Neural progenitor cell (in vitro differentiated cells): ENCODE data around the gene TAOK1. TPM values are rescaled to one million over a fixed set of nuclear protein-coding genes. Genes with fewer than 3 reads are reported as not detected.
A peak's percentile ranks its signal among the peaks of the same experiment; 100 is the strongest.
"Not testable (repeated sequence)": the region's sequence is repeated elsewhere in the genome, so short reads cannot be mapped to it uniquely, and the experiment has no call there.

ENCODE experiments used
- DNase-seq: peaks from one replicate; pipeline ENCODE4 v3.0.0-alpha.2; 2016; ENCODE audit warnings: low spot score
- H2AFZ ChIP-seq: fragments of 200-600 bp; sonication (generic); replicated peaks from 2 replicates; pipeline ENCODE4 v1.6.1; 2016; ENCODE audit warnings: antibody characterized with exemption
- H3F3A ChIP-seq: fragments of 200-600 bp; sonication (generic); 2 replicates; pipeline ENCODE4 v1.6.1; 2016; ENCODE audit warnings: antibody characterized with exemption, low read depth
- H3K27ac ChIP-seq: fragments of 200-600 bp; sonication (generic); 2 replicates; pipeline ENCODE4 v1.5.1; 2016; ENCODE audit warnings: mild to moderate bottlenecking
- H3K27me3 ChIP-seq: fragments of 200-600 bp; sonication (generic); 2 replicates; pipeline ENCODE4 v1.6.1; 2016; ENCODE audit warnings: mild to moderate bottlenecking, moderate library complexity
- H3K36me3 ChIP-seq: fragments of 200-600 bp; sonication (generic); 2 replicates; pipeline ENCODE4 v1.5.1; 2016
- H3K4me1 ChIP-seq: fragments of 200-600 bp; sonication (generic); 2 replicates; pipeline ENCODE4 v1.6.1; 2016; ENCODE audit warnings: mixed run types
- H3K4me2 ChIP-seq: fragments of 200-600 bp; sonication (generic); 2 replicates; pipeline ENCODE4 v1.6.1; 2016
- H3K4me3 ChIP-seq: fragments of 200-600 bp; sonication (generic); 2 replicates; pipeline ENCODE4 v1.5.1; 2016
- H3K79me2 ChIP-seq: fragments of 200-600 bp; sonication (generic); 2 replicates; pipeline ENCODE4 v1.6.1; 2016; ENCODE audit warnings: low read depth
- H3K9ac ChIP-seq: fragments of 200-600 bp; sonication (generic); 2 replicates; pipeline ENCODE4 v1.6.1; 2016
- H3K9me3 ChIP-seq: fragments of 200-600 bp; sonication (generic); 2 replicates; pipeline ENCODE4 v1.5.1; 2016; ENCODE audit warnings: low read depth
- H4K20me1 ChIP-seq: fragments of 200-600 bp; sonication (generic); 2 replicates; pipeline ENCODE4 v1.6.1; 2016; ENCODE audit warnings: low read depth
- H3K27ac Mint-ChIP-seq: 3 replicates; pipeline ENCODE4 v1.8.0; 2021; ENCODE audit warnings: mixed read lengths
- H3K27me3 Mint-ChIP-seq: 2 replicates; pipeline ENCODE4 v1.8.0; 2022; ENCODE audit warnings: low read depth, mild to moderate bottlenecking, inconsistent platforms, moderate library complexity, mixed read lengths; ENCODE audit not compliant: insufficient read depth
- H3K36me3 Mint-ChIP-seq: 3 replicates; pipeline ENCODE4 v1.8.0; 2021; ENCODE audit warnings: mixed read lengths
- H3K4me1 Mint-ChIP-seq: 3 replicates; pipeline ENCODE4 v1.8.0; 2021; ENCODE audit warnings: mixed read lengths
- H3K4me3 Mint-ChIP-seq: 3 replicates; pipeline ENCODE4 v1.8.0; 2021; ENCODE audit warnings: mild to moderate bottlenecking, moderate library complexity, mixed read lengths
- H3K9me3 Mint-ChIP-seq: 3 replicates; pipeline ENCODE4 v1.8.0; 2020; ENCODE audit warnings: mixed read lengths
- CTCF ChIP-seq: fragments of 200-600 bp; sonication (generic); IDR thresholded peaks from 2 replicates; pipeline ENCODE4 v1.5.1; 2017; ENCODE audit warnings: antibody characterized with exemption, mild to moderate bottlenecking
- EZH2 ChIP-seq: fragments of 200-600 bp; sonication (generic); IDR thresholded peaks from 2 replicates; pipeline ENCODE4 v1.6.1; 2017; ENCODE audit warnings: antibody characterized with exemption, mild to moderate bottlenecking, moderate library complexity
- EZH2phosphoT487 ChIP-seq: fragments of 200-600 bp; sonication (generic); IDR thresholded peaks from 2 replicates; pipeline ENCODE4 v1.6.1; 2017; ENCODE audit warnings: antibody characterized with exemption
- total RNA-seq: library from RNA; depleted of rRNA; stranded (reverse); fragments of >200 nt; gene quantifications from 2 replicates; pipeline ENCODE4 v1.2.3, GENCODE V29; 2015; ENCODE audit warnings: low replicate concordance

The TAOK1 gene
- total RNA-seq, 1 donor from 2014 or later, result 125 TPM

GRCh38 chr17:29461483-29462206 lies 71.5 kb downstream of the TAOK1 start:
- peaks cover 90% of the 10 kb centered on the region for H3K79me2 ChIP-seq
- no peak for TF ChIP-seq CTCF
- TF ChIP-seq EZH2phosphoT487, result no peak
- DNase-seq, result no peak
- H3K9ac ChIP-seq, result no peak overlapping the region
- Mint-ChIP-seq H3K4me3 (no peak overlapping the region), H3K9me3 (no peaks in the 10 kb centered on the region), H3K27ac (no peak overlapping the region), H3K36me3 (peaks cover 40% of the 10 kb centered on the region), H3K4me1 (no peaks in the 10 kb centered on the region), H3K27me3 (no peaks in the 10 kb centered on the region)
- H3K4me2 ChIP-seq, result no peak overlapping the region
- H3K9me3 ChIP-seq, result no peaks in the 10 kb centered on the region
- no peak overlapping the region for H3K4me3 ChIP-seq
- H4K20me1 ChIP-seq, result peaks cover 48% of the 10 kb centered on the region
- H3K36me3 ChIP-seq, result peaks cover 7% of the 10 kb centered on the region
- peak overlapping the region; percentile 48 for H3K27ac ChIP-seq
- H3F3A ChIP-seq, result peaks cover 14% of the 10 kb centered on the region
- no peaks in the 10 kb centered on the region for H3K27me3 ChIP-seq
- no peaks in the 10 kb centered on the region for H3K4me1 ChIP-seq
- no peak overlapping the region for H2AFZ ChIP-seq

GRCh38 chr17:29469276-29469675 lies 79.1 kb downstream of the TAOK1 start:
- TF ChIP-seq CTCF (no peak), EZH2 (no peak), EZH2phosphoT487 (no peak)
- Histone ChIP-seq H3K27me3 (no peaks in the 10 kb centered on the region), H3K4me1 (no peaks in the 10 kb centered on the region), H3K9me3 (no peaks in the 10 kb centered on the region), H3K79me2 (peaks cover 50% of the 10 kb centered on the region), H3K4me3 (no peak overlapping the region), H3K27ac (no peak overlapping the region), H4K20me1 (no peaks in the 10 kb centered on the region), H2AFZ (no peak overlapping the region), H3F3A (peaks cover 23% of the 10 kb centered on the region), H3K9ac (no peak overlapping the region), H3K4me2 (no peak overlapping the region), H3K36me3 (peaks cover 24% of the 10 kb centered on the region)
- H3K9me3 Mint-ChIP-seq, result no peaks in the 10 kb centered on the region
- peaks cover 3% of the 10 kb centered on the region for H3K27me3 Mint-ChIP-seq
- no peak overlapping the region for H3K27ac Mint-ChIP-seq
- peaks cover 37% of the 10 kb centered on the region for H3K36me3 Mint-ChIP-seq
- no peak for DNase-seq
- H3K4me3 Mint-ChIP-seq, result no peak overlapping the region
- H3K4me1 Mint-ChIP-seq, result peaks cover 5% of the 10 kb centered on the region

- not testable (repeated sequence) for H3K4me3 Mint-ChIP-seq, H3K27me3 ChIP-seq, DNase-seq, H3K4me1 Mint-ChIP-seq, H3K27ac ChIP-seq, H2AFZ ChIP-seq, H3K9ac ChIP-seq, H3K4me1 ChIP-seq, H3K4me2 ChIP-seq, H3K4me3 ChIP-seq, H3K9me3 Mint-ChIP-seq, H3K27me3 Mint-ChIP-seq, H3K9me3 ChIP-seq, H4K20me1 ChIP-seq, H3K27ac Mint-ChIP-seq
- peaks cover 41% of the 10 kb centered on the region for H3K79me2 ChIP-seq
- peaks cover 31% of the 10 kb centered on the region for H3K36me3 Mint-ChIP-seq
- peaks cover 39% of the 10 kb centered on the region for H3K36me3 ChIP-seq
- H3F3A ChIP-seq, result peaks cover 35% of the 10 kb centered on the region
These were observed 83.3 kb downstream of the TAOK1 start for GRCh38 chr17:29473437-29473836.

- Histone ChIP-seq H3K9ac (no peak overlapping the region), H3F3A (peaks cover 35% of the 10 kb centered on the region), H3K79me2 (peaks cover 35% of the 10 kb centered on the region), H3K27me3 (no peaks in the 10 kb centered on the region), H3K4me1 (no peaks in the 10 kb centered on the region), H3K27ac (peak overlapping the region; percentile 38), H4K20me1 (no peaks in the 10 kb centered on the region), H2AFZ (no peak overlapping the region), H3K9me3 (no peaks in the 10 kb centered on the region), H3K4me3 (no peak overlapping the region), H3K36me3 (peaks cover 33% of the 10 kb centered on the region), H3K4me2 (no peak overlapping the region)
- peaks cover 7% of the 10 kb centered on the region for H3K4me1 Mint-ChIP-seq
- H3K36me3 Mint-ChIP-seq, result peaks cover 33% of the 10 kb centered on the region
- peak overlapping the region; percentile 18 for H3K27ac Mint-ChIP-seq
- no peaks in the 10 kb centered on the region for H3K27me3 Mint-ChIP-seq
- no peak for TF ChIP-seq EZH2phosphoT487
- TF ChIP-seq CTCF, result no peak
- TF ChIP-seq EZH2, result no peak
- H3K4me3 Mint-ChIP-seq, result no peak overlapping the region
- DNase-seq, result no peak
- no peaks in the 10 kb centered on the region for H3K9me3 Mint-ChIP-seq
These were observed 84.1 kb downstream of the TAOK1 start for GRCh38 chr17:29474297-29474696.
